B cell (primary cell): ENCODE data around the gene UGT3A1.

Experiments used
- EZH2 ChIP-seq: IDR thresholded peaks from 2 replicates; pipeline ENCODE4 v1.6.1; 2012; ENCODE audit warnings: borderline replicate concordance, low read depth, mild to moderate bottlenecking, moderate library complexity, low read length; ENCODE audit not compliant: insufficient read depth, poor library complexity, severe bottlenecking
- TF ChIP-seq, protein P1 (sequence below): fragments of 200-600 bp; IDR thresholded peaks from one replicate; pipeline ENCODE4 v1.8.0; 2022; ENCODE audit warnings: antibody characterized with exemption, mild to moderate bottlenecking

DNA sequence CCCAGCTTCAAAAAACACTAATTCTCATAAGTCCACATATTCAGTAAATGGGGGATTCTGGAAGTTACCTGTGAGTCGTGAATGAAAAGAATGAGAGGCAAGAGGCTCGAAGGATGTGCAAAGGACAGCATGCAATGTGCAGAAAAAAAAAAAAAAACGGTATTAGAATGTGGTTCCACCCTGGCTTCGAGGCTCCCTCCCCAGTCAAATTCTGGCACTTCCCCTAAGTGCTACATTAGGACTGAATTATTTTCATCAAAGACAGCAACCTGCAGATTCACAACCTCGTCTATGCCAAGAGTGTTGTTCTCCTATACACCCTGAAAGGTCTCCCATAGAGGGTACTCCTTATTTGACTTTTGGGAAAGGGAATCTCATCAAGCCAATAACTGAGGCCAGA is 69.3 kb downstream of the UGT3A1 start:
- TF ChIP-seq, protein P1, sequence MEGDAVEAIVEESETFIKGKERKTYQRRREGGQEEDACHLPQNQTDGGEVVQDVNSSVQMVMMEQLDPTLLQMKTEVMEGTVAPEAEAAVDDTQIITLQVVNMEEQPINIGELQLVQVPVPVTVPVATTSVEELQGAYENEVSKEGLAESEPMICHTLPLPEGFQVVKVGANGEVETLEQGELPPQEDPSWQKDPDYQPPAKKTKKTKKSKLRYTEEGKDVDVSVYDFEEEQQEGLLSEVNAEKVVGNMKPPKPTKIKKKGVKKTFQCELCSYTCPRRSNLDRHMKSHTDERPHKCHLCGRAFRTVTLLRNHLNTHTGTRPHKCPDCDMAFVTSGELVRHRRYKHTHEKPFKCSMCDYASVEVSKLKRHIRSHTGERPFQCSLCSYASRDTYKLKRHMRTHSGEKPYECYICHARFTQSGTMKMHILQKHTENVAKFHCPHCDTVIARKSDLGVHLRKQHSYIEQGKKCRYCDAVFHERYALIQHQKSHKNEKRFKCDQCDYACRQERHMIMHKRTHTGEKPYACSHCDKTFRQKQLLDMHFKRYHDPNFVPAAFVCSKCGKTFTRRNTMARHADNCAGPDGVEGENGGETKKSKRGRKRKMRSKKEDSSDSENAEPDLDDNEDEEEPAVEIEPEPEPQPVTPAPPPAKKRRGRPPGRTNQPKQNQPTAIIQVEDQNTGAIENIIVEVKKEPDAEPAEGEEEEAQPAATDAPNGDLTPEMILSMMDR: no peak
- TF ChIP-seq EZH2: no peak
